SK-N-MC (cell line): Measurements from ENCODE around the gene CYTH1.

ENCODE experiments used
- EZH2 ChIP-seq: fragments of 200-600 bp; sonication (generic); IDR thresholded peaks from one replicate; pipeline ENCODE4 v1.6.1; 2017; ENCODE audit warnings: antibody characterized with exemption
- FOXP2 ChIP-seq: optimal IDR thresholded peaks from 2 replicates; pipeline ENCODE3; 2011; ENCODE audit warnings: mild to moderate bottlenecking, moderate library complexity; ENCODE audit not compliant: insufficient read depth; ENCODE audit errors: extremely low read length, control extremely low read depth
- POLR2AphosphoS5 ChIP-seq: IDR thresholded peaks from 2 replicates; pipeline ENCODE4 v1.6.1; 2012; ENCODE audit warnings: mild to moderate bottlenecking, low read depth, low read length, borderline replicate concordance

- TF ChIP-seq POLR2AphosphoS5 = no peak
- no peak for TF ChIP-seq EZH2
- no peak for TF ChIP-seq FOXP2
Observed at GRCh38 chr17:78805301-78805700, 23.2 kb upstream of the CYTH1 start.
